CD14-positive monocyte (primary cell): ENCODE measurements around the gene CISD3. TPM values are rescaled to one million over a fixed set of nuclear protein-coding genes. Genes with fewer than 3 reads are reported as not detected.

Experiments
- DNase-seq, 3 donors: peaks; one replicate each; pipeline ENCODE4 v3.0.0-alpha.2; 2011 to 2022
- H2AFZ ChIP-seq: 2 replicates; pipeline ENCODE4 v1.6.0; 2012; ENCODE audit warnings: mild to moderate bottlenecking, low read depth, low read length, inconsistent platforms; ENCODE audit not compliant: insufficient read depth, poor library complexity, severe bottlenecking
- H3K27ac ChIP-seq, 2 donors: 1 replicate in 1 of 2; 2 replicates in 1 of 2; pipeline ENCODE4 v1.5.1; 2012 to 2013; ENCODE audit warnings: low read length in 2 of 2, control low read depth in 1 of 2, inconsistent platforms in 1 of 2, low read depth in 1 of 2, mild to moderate bottlenecking in 1 of 2
- H3K27me3 ChIP-seq, 2 donors: one replicate each; pipeline versions ENCODE4 v1.6.0 to v1.6.1; 2011 to 2013; ENCODE audit warnings: low read length in 2 of 2; ENCODE audit not compliant: control insufficient read depth in 2 of 2, insufficient read depth in 2 of 2
- H3K36me3 ChIP-seq, 2 donors: replicated peaks in 1 of 2; 1 replicate in 1 of 2; 2 replicates in 1 of 2; pipeline versions ENCODE4 v1.5.1 to v1.6.1; 2012 to 2013; ENCODE audit warnings: low read length in 2 of 2, control low read depth in 1 of 2, inconsistent platforms in 1 of 2, mild to moderate bottlenecking in 1 of 2; ENCODE audit not compliant: insufficient read depth in 2 of 2, control insufficient read depth in 1 of 2
- H3K4me1 ChIP-seq, 2 donors: 1 replicate in 1 of 2; 2 replicates in 1 of 2; pipeline versions ENCODE4 v1.5.1 to v1.6.1; 2012 to 2013; ENCODE audit warnings: low read length in 2 of 2, control low read depth in 1 of 2, inconsistent platforms in 1 of 2, mild to moderate bottlenecking in 1 of 2, moderate library complexity in 1 of 2; ENCODE audit not compliant: insufficient read depth in 2 of 2, control insufficient read depth in 1 of 2
- H3K4me2 ChIP-seq: replicated peaks from 2 replicates; pipeline ENCODE3; 2012; ENCODE audit warnings: low read length, moderate library complexity, mild to moderate bottlenecking; ENCODE audit not compliant: poor library complexity, severe bottlenecking; ENCODE audit errors: extremely low read depth
- H3K4me3 ChIP-seq, 3 experiments: fragments of 200-600 bp in 1 of 3; sonication (generic) in 1 of 3; replicated peaks in 1 of 3; 1 replicate in 2 of 3; 2 replicates in 1 of 3; pipeline ENCODE4 v1.5.1; 2011 to 2013; ENCODE audit warnings: low read length in 3 of 3, mild to moderate bottlenecking in 3 of 3, control low read depth in 2 of 3, low read depth in 2 of 3, inconsistent platforms in 1 of 3, moderate library complexity in 1 of 3
- H3K79me2 ChIP-seq: 2 replicates; pipeline ENCODE4 v1.6.0; 2012; ENCODE audit warnings: mild to moderate bottlenecking, control low read depth, inconsistent platforms, low read length, moderate library complexity; ENCODE audit not compliant: insufficient read depth
- H3K9ac ChIP-seq: 2 replicates; pipeline ENCODE4 v1.6.0; 2017; ENCODE audit warnings: low read length, mild to moderate bottlenecking; ENCODE audit not compliant: insufficient read depth, poor library complexity, severe bottlenecking
- H3K9me3 ChIP-seq, 2 donors: replicated peaks in 1 of 2; 1 replicate in 1 of 2; 2 replicates in 1 of 2; pipeline versions ENCODE4 v1.5.1 to v1.6.1; 2012 to 2013; ENCODE audit warnings: low read length in 2 of 2, control low read depth in 1 of 2; ENCODE audit not compliant: control insufficient read depth in 1 of 2, insufficient read depth in 1 of 2
- H4K20me1 ChIP-seq: 2 replicates; pipeline ENCODE4 v1.6.0; 2012; ENCODE audit warnings: mild to moderate bottlenecking, low read length, control low read depth, moderate library complexity; ENCODE audit not compliant: insufficient read depth
- H3K27ac Mint-ChIP-seq, 7 donors: one replicate each; pipeline ENCODE4 v1.8.0; 2020; ENCODE audit warnings: mild to moderate bottlenecking in 7 of 7, mixed read lengths in 7 of 7, moderate library complexity in 6 of 7, inconsistent platforms in 2 of 7
- H3K27me3 Mint-ChIP-seq, 3 donors: one replicate each; pipeline ENCODE4 v1.8.0; 2021 to 2022; ENCODE audit warnings: low read depth in 3 of 3, mild to moderate bottlenecking in 3 of 3, mixed read lengths in 3 of 3, moderate library complexity in 3 of 3, inconsistent platforms in 1 of 3
- H3K36me3 Mint-ChIP-seq, 2 donors: one replicate each; pipeline ENCODE4 v1.8.0; 2020; ENCODE audit warnings: mixed read lengths in 2 of 2, inconsistent platforms in 1 of 2, mild to moderate bottlenecking in 1 of 2
- H3K4me1 Mint-ChIP-seq: one replicate; pipeline ENCODE4 v1.8.0; 2020; ENCODE audit warnings: mild to moderate bottlenecking, mixed read lengths
- H3K4me3 Mint-ChIP-seq, 2 donors: one replicate each; pipeline ENCODE4 v1.8.0; 2020; ENCODE audit warnings: mild to moderate bottlenecking in 2 of 2, mixed read lengths in 2 of 2, moderate library complexity in 1 of 2
- H3K9me3 Mint-ChIP-seq, 7 donors: one replicate each; pipeline ENCODE4 v1.8.0; 2020 to 2022; ENCODE audit warnings: mixed read lengths in 7 of 7, mild to moderate bottlenecking in 6 of 7, moderate library complexity in 6 of 7, inconsistent platforms in 2 of 7
- WGBS: methylation state at CpG from one replicate; pipeline ENCODE4 v1.1.5; 2013; ENCODE audit warnings: missing lambda C conversion rate; ENCODE audit not compliant: insufficient coverage; 5-methylcytosine and 5-hydroxymethylcytosine counted together
- intact Hi-C, 2 donors: fragments of 100-400 bp; cut with micrococcal nuclease; formaldehyde crosslinking; loops; one replicate each; pipeline versions ENCODE4 v1.15.0 to v1.15.1; 2023
- polyA plus RNA-seq, 3 donors: library from polyadenylated mRNA; depleted of rRNA in 1 of 3; unstranded in 2 of 3; stranded (reverse) in 1 of 3; fragments of 300-500 nt in 2 of 3; fragments of >200 nt in 1 of 3; fragmentation: Illumina TruSeq in 2 of 3; gene quantifications; 1 replicate in 2 of 3; 2 replicates in 1 of 3; pipeline ENCODE4 v1.2.3, GENCODE V29; 2012 to 2021
- TF ChIP-seq, protein P1 (sequence below): fragments of 200-600 bp; IDR thresholded peaks from one replicate; pipeline ENCODE4 v1.8.0; 2022; ENCODE audit warnings: antibody characterized with exemption, mild to moderate bottlenecking

CISD3 gene
- polyA plus RNA-seq, 3 donors = 7.1 to 61.2 (median 53.4) TPM

DNA sequence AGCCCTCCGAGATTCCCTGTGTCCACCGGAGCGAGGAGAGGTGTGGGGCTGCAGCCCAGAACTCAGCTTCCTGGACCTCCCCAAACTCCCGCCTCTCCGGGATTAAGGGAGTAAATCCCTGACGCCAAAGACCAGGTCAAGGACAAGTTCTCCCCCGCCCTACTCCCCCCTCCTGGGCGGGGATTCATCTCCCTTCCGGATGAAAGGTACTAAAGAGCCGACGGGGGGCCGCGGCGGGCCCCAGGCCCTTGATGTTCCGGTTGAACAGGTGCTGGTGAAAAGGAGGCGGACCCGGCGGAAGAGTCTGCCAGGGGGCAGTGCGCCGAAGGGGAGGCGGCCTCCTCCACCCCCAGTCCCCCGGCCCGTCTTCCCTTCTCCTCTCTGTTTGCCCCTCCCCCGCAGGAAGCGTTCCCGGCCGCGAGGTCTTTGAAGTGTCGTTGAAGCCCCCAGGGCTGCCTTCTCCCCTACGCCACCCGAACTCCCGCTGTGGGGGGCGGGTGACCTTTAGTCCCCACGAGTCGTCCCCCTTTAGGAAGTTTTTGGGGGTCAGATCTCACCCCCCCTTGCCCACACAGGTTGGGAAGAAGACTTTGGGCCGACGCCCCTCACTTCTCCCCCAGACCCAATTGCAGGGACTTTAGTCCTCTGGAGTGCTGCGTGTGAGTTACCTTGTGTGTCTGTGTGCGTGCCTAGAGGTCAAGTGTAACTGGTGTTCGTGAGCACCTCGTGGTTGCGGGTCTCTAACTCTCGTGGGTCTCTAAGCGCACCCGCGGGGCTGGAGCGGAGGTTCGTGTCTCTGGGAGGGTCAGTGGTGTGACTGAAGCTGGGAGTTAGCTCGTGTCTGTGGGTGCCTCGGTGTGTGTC, 26.2 kb upstream of the CISD3 start:
- intact Hi-C loops = loop anchor here (5.0 to 10.0 kb wide), 2 partner anchors 98 to 161 kb away; no protein-coding TSS in a partner anchor
- Histone ChIP-seq H3K79me2 (peaks cover 8% of the 10 kb centered on the region), H4K20me1 (peaks cover 13% of the 10 kb centered on the region), H3K9ac (peak overlapping the region; percentile 93), H3K36me3 (peaks cover under 1 to 9% of the 10 kb centered on the region in 2 donors), H2AFZ (peak overlapping the region; percentile 83), H3K27me3 (peaks cover 0 to 6% of the 10 kb centered on the region in 2 donors), H3K4me1 (peaks cover 64 to 66% of the 10 kb centered on the region in 2 donors), H3K9me3 (no peaks in the 10 kb centered on the region), H3K27ac (peak overlapping the region; percentile 99 to 100), H3K4me3 (peak overlapping the region; percentile 86 to 93 (median 90)), H3K4me2 (peak overlapping the region; percentile 93)
- H3K4me3 Mint-ChIP-seq = peak overlapping the region; percentile 94 to 98
- H3K27ac Mint-ChIP-seq = peak overlapping the region; percentile 91 to 100 (median 95)
- H3K27me3 Mint-ChIP-seq = peaks cover 13 to 25% (median 18%) of the 10 kb centered on the region in 3 donors
- peaks cover 64% of the 10 kb centered on the region for H3K4me1 Mint-ChIP-seq
- peak; percentile 41 to 76 (median 53) for DNase-seq
- peaks cover 0 to 5% (median 0%) of the 10 kb centered on the region in 7 donors for H3K9me3 Mint-ChIP-seq
- under 1% methylated on average over 34 of the region's 50 CpGs for WGBS
- peaks cover 10 to 16% of the 10 kb centered on the region in 2 donors for H3K36me3 Mint-ChIP-seq
- TF ChIP-seq, protein P1, sequence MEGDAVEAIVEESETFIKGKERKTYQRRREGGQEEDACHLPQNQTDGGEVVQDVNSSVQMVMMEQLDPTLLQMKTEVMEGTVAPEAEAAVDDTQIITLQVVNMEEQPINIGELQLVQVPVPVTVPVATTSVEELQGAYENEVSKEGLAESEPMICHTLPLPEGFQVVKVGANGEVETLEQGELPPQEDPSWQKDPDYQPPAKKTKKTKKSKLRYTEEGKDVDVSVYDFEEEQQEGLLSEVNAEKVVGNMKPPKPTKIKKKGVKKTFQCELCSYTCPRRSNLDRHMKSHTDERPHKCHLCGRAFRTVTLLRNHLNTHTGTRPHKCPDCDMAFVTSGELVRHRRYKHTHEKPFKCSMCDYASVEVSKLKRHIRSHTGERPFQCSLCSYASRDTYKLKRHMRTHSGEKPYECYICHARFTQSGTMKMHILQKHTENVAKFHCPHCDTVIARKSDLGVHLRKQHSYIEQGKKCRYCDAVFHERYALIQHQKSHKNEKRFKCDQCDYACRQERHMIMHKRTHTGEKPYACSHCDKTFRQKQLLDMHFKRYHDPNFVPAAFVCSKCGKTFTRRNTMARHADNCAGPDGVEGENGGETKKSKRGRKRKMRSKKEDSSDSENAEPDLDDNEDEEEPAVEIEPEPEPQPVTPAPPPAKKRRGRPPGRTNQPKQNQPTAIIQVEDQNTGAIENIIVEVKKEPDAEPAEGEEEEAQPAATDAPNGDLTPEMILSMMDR = no peak
